Measurements from ENCODE around the gene HKDC1.
"Not testable (repeated sequence)": the region's sequence is repeated elsewhere in the genome, so short reads cannot be mapped to it uniquely, and the experiment has no call there.

The HKDC1 gene

DNA sequence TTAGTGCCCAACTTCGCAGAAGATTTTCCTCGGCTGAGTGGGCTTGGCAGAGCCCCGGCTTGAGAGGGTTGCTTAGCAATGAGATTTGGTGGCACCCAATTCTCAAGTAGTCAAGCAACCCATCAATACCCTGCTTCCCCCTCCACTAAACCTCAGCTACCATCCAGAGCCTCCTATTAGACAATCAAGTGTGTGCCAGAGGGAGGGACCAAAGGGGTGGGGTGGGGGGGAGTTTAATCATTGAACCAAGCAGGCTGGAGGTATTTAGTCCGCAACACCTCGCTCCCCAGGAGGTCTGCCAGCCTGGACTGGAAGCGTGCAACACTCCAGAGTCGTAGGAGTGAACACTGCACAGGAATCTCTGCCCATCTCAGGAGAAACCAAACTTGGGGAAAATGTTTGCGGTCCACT is at the start of gene HKDC1:
TSS of gene HKDC1 (plus strand) at position 292 of the 411 bp plus-strand sequence. CDS start at position 396, 104 bp downstream.
- DNase-seq, result no peak

- DNase-seq, result no peak
These were observed 47.7 kb upstream of the HKDC1 start for GRCh38 chr10:69172241-69172982.

DNA sequence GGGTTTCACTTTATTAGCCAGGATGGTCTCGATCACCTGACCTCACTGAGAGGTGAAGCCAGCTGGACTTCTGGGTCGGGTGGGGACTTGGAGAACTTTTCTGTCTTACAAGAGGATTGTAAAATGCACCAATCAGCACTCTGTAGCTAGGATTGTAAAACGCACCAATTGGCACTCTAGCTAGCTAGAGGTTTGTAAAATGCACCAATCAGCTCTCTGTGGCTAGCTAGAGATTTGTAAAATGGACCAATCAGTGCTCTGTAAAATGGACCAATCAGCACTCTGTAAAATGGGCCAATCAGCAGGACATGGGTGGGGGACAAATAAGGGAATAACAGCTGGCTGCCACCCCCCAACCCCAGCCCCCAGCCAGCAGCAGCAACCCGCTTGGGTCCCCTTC is 44.8 kb upstream of the HKDC1 start:
- DNase-seq, result not testable (repeated sequence)

DNA sequence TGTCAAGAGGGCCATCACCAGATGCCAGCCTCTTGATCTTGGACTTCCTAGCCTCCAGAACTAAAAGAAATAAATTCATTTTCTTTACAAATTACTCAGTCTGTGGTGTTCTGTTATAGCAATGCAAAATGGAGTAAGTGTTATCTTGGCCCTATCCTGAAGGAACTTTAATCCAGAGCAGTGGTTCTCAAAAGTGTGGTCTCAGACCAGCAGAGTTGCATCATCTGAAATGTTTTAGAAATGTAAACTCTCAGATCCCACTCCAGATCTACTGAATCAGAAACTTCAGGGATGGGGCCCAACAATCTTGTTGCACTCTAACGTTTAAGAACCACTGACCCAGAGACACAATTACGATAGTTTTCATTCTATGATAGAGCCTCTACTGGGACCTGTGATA is 43.3 kb upstream of the HKDC1 start:
- no peak for DNase-seq

GRCh38 chr10:69179089-69179742 is 40.9 kb upstream of the HKDC1 start:
- no peak for DNase-seq

- DNase-seq, result peak; percentile 94
These were observed 40.2 kb upstream of the HKDC1 start, which contains the start of gene SUPV3L1 for GRCh38 chr10:69179743-69180524. TSS of gene SUPV3L1 (plus strand) at chr10:69180234. CDS start at chr10:69180292, 58 bp downstream.

DNA sequence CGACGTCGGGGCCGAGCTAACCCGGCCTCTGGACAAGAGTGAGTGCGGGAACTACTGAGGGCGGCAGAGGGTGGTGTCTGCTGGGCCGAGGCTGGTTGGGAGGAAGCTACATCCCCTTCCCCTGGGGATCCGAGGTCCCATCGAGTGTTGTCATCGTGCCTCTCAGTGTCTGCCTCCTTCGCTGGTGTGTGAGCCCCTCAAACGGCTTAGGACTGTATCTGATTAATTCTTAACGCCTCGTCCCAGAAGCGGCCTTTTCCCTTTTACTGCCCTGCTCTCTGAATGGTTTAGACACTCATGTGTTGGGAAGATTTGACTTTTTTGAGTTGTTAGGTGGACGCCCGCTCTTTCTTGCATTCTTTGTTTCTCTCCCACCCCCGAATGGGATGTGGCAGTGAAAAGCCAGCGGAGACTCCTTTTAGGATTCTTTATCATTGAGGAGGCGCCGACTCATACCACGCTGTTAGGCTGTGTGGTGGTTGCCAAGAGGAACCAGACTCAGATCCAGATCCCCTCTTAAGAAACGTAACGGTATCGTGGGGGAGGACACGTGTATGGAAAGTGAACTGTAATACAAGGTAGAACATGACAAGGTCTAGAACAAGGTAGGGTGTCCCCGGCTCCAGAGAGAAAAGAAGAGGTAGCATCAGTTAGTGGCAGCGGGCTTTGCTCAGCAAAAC is 39.5 kb upstream of the HKDC1 start:
- DNase-seq, result peak; percentile 13

GRCh38 chr10:69181433-69181832 is 38.7 kb upstream of the HKDC1 start:
- no peak for DNase-seq

DNA sequence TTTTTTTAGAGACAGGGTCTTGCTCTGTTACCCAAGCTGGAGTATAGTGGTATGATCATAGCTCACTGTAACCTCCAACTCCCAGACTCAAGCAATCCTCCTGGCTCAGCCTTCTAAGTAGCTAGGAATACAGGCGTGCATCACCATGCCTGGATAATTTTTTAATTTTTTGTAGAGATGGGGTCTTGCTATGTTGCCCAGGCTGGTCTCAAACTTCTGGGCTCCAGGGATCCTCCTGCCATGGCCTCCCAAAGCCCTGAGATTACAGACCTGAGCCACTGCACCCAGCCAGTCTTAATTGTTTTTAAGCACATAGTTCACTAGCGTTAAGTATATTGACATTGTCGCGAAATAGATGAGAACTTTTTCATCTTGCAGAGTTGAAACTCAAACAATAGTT is 38.1 kb upstream of the HKDC1 start:
- no peak for DNase-seq

GRCh38 chr10:69186524-69186923 is 33.6 kb upstream of the HKDC1 start:
- no peak for DNase-seq

DNA sequence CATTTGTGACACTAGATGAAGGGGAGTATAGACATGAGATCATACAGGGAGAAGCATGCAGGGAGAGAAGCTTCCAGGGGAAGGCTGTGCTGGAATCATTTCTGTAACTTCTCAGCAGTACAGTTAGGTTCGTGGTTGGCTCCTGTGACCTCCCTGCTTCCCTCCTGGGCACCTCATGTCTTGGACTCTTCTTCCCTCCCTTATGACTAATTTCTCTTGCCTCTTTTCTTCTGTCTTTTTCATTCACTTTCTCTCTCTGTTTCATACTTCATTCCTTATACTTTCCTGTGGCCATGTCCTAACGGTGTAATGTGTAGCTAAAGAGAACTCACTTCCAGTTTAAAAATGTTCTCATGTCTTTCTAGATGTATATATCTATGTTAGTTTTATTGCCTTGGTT is 19.1 kb upstream of the HKDC1 start:
- no peak for DNase-seq

DNA sequence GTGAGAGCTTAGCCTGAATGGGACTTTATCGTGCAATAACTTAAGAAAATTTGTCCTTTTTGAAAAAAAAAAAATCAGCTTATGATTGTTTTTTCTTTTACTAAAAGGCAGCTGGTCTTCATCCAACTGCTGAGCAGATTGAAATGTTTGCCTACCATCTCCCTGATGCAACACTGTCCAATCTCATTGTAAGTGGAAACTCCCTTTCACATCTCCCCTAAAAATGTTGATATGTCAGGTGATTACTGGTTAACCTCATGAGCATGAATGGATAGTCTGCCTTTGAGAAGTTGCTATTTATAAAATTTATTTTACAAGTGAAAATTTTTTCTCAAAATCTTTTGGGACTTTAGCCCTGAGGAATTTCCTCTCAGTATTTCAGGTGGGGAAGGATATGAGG is 17.8 kb upstream of the HKDC1 start:
- DNase-seq, result peak; percentile 50

DNA sequence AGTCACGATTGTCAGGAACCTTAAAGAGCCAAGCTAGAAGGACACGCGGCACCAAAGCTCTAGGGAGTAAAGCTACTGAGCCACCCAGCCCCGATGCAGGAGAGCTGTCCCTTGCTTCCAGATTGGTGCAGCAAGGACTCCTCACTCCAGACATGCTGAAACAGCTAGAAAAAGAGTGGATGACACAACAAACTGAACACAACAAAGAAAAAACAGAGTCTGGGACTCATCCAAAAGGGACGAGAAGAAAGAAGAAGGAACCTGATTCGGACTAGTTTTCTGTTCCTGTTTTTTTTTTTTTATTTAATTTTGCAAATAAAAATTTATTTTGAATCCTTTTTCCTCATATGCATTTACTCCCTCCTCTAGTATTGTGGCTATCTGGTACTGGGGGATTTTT is 11.4 kb upstream of the HKDC1 start:
- DNase-seq, result no peak

- DNase-seq, result no peak
These were observed 10.2 kb upstream of the HKDC1 start for GRCh38 chr10:69209787-69210484.

DNA sequence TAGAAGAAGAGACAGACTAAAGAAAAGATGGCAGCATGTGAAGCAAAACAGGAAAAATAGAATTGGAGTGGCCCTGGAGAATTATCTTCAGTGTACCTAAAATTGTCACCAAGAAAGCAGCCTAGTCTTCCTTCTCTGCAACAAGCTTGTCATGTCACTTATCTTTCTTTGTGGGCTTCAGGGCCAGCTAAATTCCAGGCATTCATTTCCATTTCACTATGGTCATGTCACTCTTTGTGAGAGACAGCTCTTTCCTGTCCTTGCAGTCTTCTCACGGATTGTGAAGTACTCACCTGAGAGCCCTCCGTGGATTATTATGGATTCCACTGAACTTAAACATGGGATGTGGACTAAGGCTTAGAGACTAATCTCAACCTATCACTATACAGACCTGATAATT is 9.0 kb upstream of the HKDC1 start:
- DNase-seq, result no peak

DNA sequence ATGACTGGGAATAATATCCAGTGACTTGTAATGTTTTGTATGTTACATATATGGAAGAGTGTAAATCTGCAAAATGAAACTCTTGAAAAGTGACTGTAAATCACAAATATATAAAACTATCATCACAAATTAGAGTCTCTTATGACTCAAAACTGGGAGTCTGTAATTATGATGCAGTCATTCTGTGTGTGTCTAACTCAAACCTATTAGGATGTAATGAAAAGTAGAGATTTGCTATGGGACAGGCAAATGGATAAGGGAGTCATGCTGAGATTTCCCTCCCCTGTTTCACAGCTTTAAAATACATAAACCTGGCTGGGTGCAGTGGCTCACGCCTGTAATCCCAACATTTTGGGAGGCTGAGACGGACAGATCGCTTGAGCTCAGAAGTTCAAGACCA is 8.6 kb upstream of the HKDC1 start:
- DNase-seq, result no peak

GRCh38 chr10:69213591-69214311 is 6.4 kb upstream of the HKDC1 start:
- DNase-seq, result no peak

- DNase-seq, result peak; percentile 28
These were observed 5.4 kb upstream of the HKDC1 start for GRCh38 chr10:69214666-69215131.

- peak; percentile 45 for DNase-seq
These were observed 4.5 kb upstream of the HKDC1 start for GRCh38 chr10:69215405-69216171.

DNA sequence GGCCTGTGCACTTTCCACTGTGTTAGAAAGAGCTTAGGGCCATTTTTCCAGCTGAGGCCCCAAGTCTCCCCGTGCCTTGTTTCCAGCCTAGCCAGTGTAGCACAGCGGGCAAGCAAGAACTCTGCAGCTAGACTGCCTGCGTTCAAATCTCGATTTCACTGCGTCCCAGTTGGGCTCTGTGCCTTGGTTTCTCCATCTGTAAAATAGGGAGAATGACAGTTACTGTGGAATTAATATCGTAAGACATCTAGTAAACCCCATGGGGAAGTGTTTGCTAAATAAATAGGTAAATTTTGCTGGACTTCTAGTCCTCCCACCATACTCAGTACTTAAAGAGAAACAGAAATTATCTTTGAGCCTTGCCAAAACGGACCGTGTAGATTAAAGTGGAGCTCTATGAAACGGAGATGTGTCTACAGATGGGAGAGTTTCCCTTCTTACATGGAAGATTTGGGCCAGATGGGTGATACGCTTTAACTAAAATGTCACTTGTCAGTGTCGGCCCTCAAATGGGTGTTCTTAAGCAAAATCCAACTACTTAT is 3.5 kb upstream of the HKDC1 start:
- no peak for DNase-seq
